Small intestine (tissue), 7 donors: Measurements from ENCODE around the gene NUAK1. TPM values are rescaled to one million over a fixed set of nuclear protein-coding genes. Genes with fewer than 3 reads are reported as not detected.

Source experiments
- DNase-seq, 2 donors: peaks; one replicate each; pipeline versions ENCODE4 v3.0.0 to v3.0.0-alpha.2; 2013
- FAIRE-seq: peaks from 2 replicates; lab custom pipeline; 2012; peaks lifted over from hg19 to GRCh38; lab: Jason Lieb, UNC
- H3K27ac ChIP-seq, 3 donors: one replicate each; pipeline ENCODE4 v1.5.1; 2013; ENCODE audit warnings: low read length in 2 of 3, mild to moderate bottlenecking in 2 of 3, control low read depth in 1 of 3, inconsistent platforms in 1 of 3, low read depth in 1 of 3, moderate library complexity in 1 of 3
- H3K27me3 ChIP-seq, 3 donors: one replicate each; pipeline ENCODE4 v1.6.1; 2013; ENCODE audit warnings: low read length in 3 of 3, inconsistent platforms in 1 of 3; ENCODE audit not compliant: control insufficient read depth in 3 of 3, insufficient read depth in 3 of 3
- H3K36me3 ChIP-seq, 3 donors: one replicate each; pipeline ENCODE4 v1.6.1; 2013; ENCODE audit warnings: low read length in 3 of 3, inconsistent platforms in 1 of 3, low read depth in 1 of 3, mild to moderate bottlenecking in 1 of 3, moderate library complexity in 1 of 3; ENCODE audit not compliant: control insufficient read depth in 3 of 3, insufficient read depth in 2 of 3
- H3K4me1 ChIP-seq, 3 donors: one replicate each; pipeline ENCODE4 v1.6.1; 2013; ENCODE audit warnings: low read length in 2 of 3, inconsistent platforms in 1 of 3, low read depth in 1 of 3, mild to moderate bottlenecking in 1 of 3, moderate library complexity in 1 of 3; ENCODE audit not compliant: control insufficient read depth in 3 of 3, insufficient read depth in 2 of 3
- H3K4me3 ChIP-seq, 3 donors: one replicate each; pipeline ENCODE4 v1.5.1; 2013; ENCODE audit warnings: low read length in 3 of 3, control low read depth in 1 of 3, inconsistent platforms in 1 of 3, low read depth in 1 of 3, mild to moderate bottlenecking in 1 of 3, moderate library complexity in 1 of 3
- H3K9me3 ChIP-seq, 2 donors: one replicate each; pipeline ENCODE4 v1.6.1; 2013; ENCODE audit warnings: low read depth in 1 of 2, low read length in 1 of 2; ENCODE audit not compliant: control insufficient read depth in 2 of 2, insufficient read depth in 1 of 2
- WGBS, 3 donors: extraction: QIAGEN DNeasy Blood & Tissue Kit; methylation state at CpG; one replicate each; pipeline ENCODE4 v1.1.7; 2013; 5-methylcytosine and 5-hydroxymethylcytosine counted together
- polyA plus RNA-seq, 4 donors: library from polyadenylated mRNA; stranded (reverse) in 3 of 4; unstranded in 1 of 4; fragments of 200-250 nt in 3 of 4; fragments of 120-200 nt in 1 of 4; gene quantifications; one replicate each; pipeline versions ENCODE4 v1.2.1 to v1.2.3, GENCODE V29; 2013
- donor health status: healthy with polysubstance abuse.
- donor health status: control.
- donor health status: control.
- donor health status: Bipolar disorder and iron deficiency.
- donor health status: healthy.

Gene NUAK1
- polyA plus RNA-seq, 4 donors, result 0.67 to 4.8 (median 1.5) TPM

- Histone ChIP-seq H3K4me3 (no peak overlapping the region), H3K4me1 (no peaks in the 10 kb centered on the region), H3K27me3 (peaks cover 0 to 5% (median 0%) of the 10 kb centered on the region in 3 donors), H3K27ac (no peak overlapping the region), H3K36me3 (no peaks in the 10 kb centered on the region), H3K9me3 (peaks cover 0 to 3% of the 10 kb centered on the region in 2 donors)
- FAIRE-seq (no peak), DNase-seq (no peak)
- 52 to 60% (median 57%) methylated on average over 2 of the region's 2 CpGs for WGBS, 3 donors
These were observed 94.0 kb downstream of the NUAK1 start for GRCh38 chr12:106044773-106045172.

DNA sequence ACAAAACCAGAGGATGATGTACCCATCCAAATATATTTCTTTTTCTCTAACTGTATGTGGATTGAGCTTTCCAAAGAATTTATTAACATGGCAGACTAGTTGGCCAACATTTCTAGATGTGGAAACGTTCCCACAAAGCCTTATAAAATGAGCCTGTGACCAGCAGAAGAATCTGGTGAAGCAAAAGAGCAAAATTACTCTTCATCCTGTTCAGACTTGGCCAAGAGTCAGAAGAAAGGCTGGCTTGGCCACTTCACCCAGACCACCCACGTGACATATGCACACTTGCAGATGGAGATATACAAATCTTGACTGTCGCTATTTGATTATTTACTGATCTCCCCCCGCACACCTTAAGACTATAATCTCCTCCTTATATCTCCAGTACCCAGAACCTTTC is 96.7 kb downstream of the NUAK1 start:
- Histone ChIP-seq H3K4me3 (no peak overlapping the region), H3K27ac (no peak overlapping the region), H3K4me1 (no peaks in the 10 kb centered on the region), H3K27me3 (no peaks in the 10 kb centered on the region), H3K9me3 (peaks cover 0 to 4% of the 10 kb centered on the region in 2 donors), H3K36me3 (no peaks in the 10 kb centered on the region)
- FAIRE-seq, result no peak
- WGBS, 3 donors, result 62 to 68% (median 66%) methylated on average over 4 of the region's 4 CpGs
- DNase-seq, result no peak

GRCh38 chr12:106040521-106040920 is 98.2 kb downstream of the NUAK1 start:
- H3K4me1 ChIP-seq, result no peaks in the 10 kb centered on the region
- no peak for DNase-seq
- H3K27me3 ChIP-seq, result no peaks in the 10 kb centered on the region
- H3K4me3 ChIP-seq, result no peak overlapping the region
- no peak for FAIRE-seq
- peaks cover 0 to 4% of the 10 kb centered on the region in 2 donors for H3K9me3 ChIP-seq
- H3K36me3 ChIP-seq, result no peaks in the 10 kb centered on the region
- WGBS, 3 donors, result 80 to 90% (median 81%) methylated on average over 7 of the region's 7 CpGs
- H3K27ac ChIP-seq, result no peak overlapping the region

- peaks cover 0 to 4% of the 10 kb centered on the region in 2 donors for H3K9me3 ChIP-seq
- H3K4me3 ChIP-seq, result no peak overlapping the region
- WGBS, 3 donors, result 64 to 82% (median 70%) methylated on average over 2 of the region's 2 CpGs
- no peaks in the 10 kb centered on the region for H3K4me1 ChIP-seq
- no peaks in the 10 kb centered on the region for H3K27me3 ChIP-seq
- no peak for FAIRE-seq
- DNase-seq, result no peak
- no peaks in the 10 kb centered on the region for H3K36me3 ChIP-seq
- no peak overlapping the region for H3K27ac ChIP-seq
These were observed 98.9 kb downstream of the NUAK1 start for GRCh38 chr12:106039646-106040404.

- DNase-seq (no peak), FAIRE-seq (no peak)
- H3K27me3 ChIP-seq, result no peaks in the 10 kb centered on the region
- H3K27ac ChIP-seq, result no peak overlapping the region
- no peak overlapping the region for H3K4me3 ChIP-seq
- H3K36me3 ChIP-seq, result no peaks in the 10 kb centered on the region
- peaks cover 0 to 4% of the 10 kb centered on the region in 2 donors for H3K9me3 ChIP-seq
- WGBS, 3 donors, result 87 to 94% (median 91%) methylated on average over 6 of the region's 6 CpGs
- no peaks in the 10 kb centered on the region for H3K4me1 ChIP-seq
These were observed 99.5 kb downstream of the NUAK1 start for GRCh38 chr12:106039242-106039641.

DNA sequence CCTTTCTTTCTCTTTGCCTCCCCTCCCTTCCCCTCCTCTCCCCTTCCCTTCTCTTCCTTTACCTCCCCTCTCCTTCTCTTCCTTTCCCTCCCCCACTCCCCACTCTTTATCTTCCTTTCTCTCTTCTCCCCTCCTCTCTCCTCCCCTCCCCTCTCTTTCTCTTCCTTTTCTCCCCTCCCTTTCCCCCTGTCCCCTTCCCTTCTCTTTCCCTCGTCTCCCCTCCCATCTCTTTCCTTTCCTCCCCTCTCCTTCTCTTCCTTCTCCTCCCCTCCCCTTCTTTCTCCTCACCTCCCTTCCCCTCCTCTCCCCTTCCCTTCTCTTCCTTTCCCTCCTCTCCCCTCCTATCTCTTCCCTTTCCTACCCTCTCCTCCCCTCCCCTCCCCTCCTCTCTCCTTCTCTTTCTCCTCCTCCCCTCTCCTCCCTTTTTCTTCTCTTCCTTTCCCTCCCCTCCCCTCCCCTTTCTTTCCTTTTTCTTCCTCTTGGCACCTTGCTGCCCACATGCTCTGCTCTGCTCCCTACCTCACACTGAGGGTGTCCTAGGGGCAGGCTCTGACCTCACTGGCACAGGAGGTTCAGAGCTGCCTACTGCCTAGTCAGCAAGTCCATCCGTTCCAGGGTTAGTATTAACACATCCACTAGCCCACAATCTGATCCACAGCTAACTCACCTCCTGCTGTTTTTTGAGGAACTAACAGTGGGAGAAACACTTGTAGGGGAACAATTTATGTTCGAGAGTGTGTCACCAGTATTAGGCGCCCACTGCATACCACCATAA is 101.0 kb downstream of the NUAK1 start:
- WGBS, 3 donors, result 55 to 63% (median 55%) methylated on average over 4 of the region's 4 CpGs
- FAIRE-seq, result no peak

GRCh38 chr12:106035421-106035820 is 103.3 kb downstream of the NUAK1 start:
- Histone ChIP-seq H3K36me3 (no peaks in the 10 kb centered on the region), H3K27me3 (no peaks in the 10 kb centered on the region), H3K9me3 (peaks cover 0 to 4% of the 10 kb centered on the region in 2 donors), H3K4me3 (no peak overlapping the region), H3K27ac (no peak overlapping the region), H3K4me1 (no peaks in the 10 kb centered on the region)
- DNase-seq (no peak), FAIRE-seq (no peak)
- WGBS, 3 donors, result 75 to 89% (median 75%) methylated on average over 5 of the region's 5 CpGs

More for the DNA sequence above, 101.0 kb downstream of the NUAK1 start:
- H3K27ac ChIP-seq, result no peak overlapping the region
- DNase-seq, result no peak
- H3K27me3 ChIP-seq, result no peaks in the 10 kb centered on the region
- H3K4me3 ChIP-seq, result no peak overlapping the region
- no peaks in the 10 kb centered on the region for H3K4me1 ChIP-seq
- H3K9me3 ChIP-seq, result peaks cover 0 to 4% of the 10 kb centered on the region in 2 donors
- no peaks in the 10 kb centered on the region for H3K36me3 ChIP-seq

- no peaks in the 10 kb centered on the region for H3K9me3 ChIP-seq
- no peaks in the 10 kb centered on the region for H3K4me1 ChIP-seq
- H3K4me3 ChIP-seq, result no peak overlapping the region
- 81 to 91% (median 87%) methylated on average over 4 of the region's 4 CpGs for WGBS, 3 donors
- no peak for FAIRE-seq
- no peaks in the 10 kb centered on the region for H3K36me3 ChIP-seq
- DNase-seq, result no peak
- no peak overlapping the region for H3K27ac ChIP-seq
- no peaks in the 10 kb centered on the region for H3K27me3 ChIP-seq
These were observed 104.4 kb downstream of the NUAK1 start for GRCh38 chr12:106034316-106034715.
